ENCODE data around the gene MACROH2A2. TPM values are rescaled to one million over a fixed set of nuclear protein-coding genes. Genes with fewer than 3 reads are reported as not detected.
"Not testable (repeated sequence)": the region's sequence is repeated elsewhere in the genome, so short reads cannot be mapped to it uniquely, and the experiment has no call there.

MACROH2A2 gene
- total RNA-seq, 1 experiment from 2014 or later, result 3.0 TPM

DNA sequence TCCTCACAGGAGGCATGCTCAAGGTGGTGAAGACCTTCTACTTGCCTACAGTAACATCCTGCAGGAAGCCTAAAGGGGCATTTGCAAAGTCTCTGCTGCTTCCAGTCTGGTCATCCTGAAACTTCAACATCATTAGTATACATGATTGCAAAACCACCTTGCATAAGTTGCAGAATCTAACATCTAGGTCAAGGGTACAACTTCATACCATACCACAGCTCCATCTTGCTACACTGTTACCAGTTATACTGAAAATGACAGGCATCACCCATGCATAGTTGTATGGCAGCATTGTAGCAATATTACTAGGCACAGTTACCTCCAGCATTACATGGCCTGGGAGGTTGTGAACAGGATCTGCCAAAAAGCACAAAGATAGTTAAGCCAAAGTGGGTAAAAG, 13.7 kb upstream of the MACROH2A2 start:
- no peak for ATAC-seq
- in situ Hi-C loops (cut with HindIII; ENCODE audit: low pct_unique_long_range_greater_than_20kb, low sequenced_read_pairs), result no loop called here
- ChIA-PET CTCF (no interaction called here), POLR2A (no interaction called here)
- H3K27me3 ChIP-seq (ENCODE audit: control insufficient read depth, insufficient read depth, low read length), result peaks cover 11% of the 10 kb centered on the region
- TF ChIP-seq TCF7L2 (IDR thresholded peaks at IDR 0.05; ENCODE audit: low read depth, low read length), result no peak
- TF ChIP-seq POLR2AphosphoS5 (IDR thresholded peaks at IDR 0.05; ENCODE audit: low read depth, low read length), result no peak
- TF ChIP-seq, protein P1, sequence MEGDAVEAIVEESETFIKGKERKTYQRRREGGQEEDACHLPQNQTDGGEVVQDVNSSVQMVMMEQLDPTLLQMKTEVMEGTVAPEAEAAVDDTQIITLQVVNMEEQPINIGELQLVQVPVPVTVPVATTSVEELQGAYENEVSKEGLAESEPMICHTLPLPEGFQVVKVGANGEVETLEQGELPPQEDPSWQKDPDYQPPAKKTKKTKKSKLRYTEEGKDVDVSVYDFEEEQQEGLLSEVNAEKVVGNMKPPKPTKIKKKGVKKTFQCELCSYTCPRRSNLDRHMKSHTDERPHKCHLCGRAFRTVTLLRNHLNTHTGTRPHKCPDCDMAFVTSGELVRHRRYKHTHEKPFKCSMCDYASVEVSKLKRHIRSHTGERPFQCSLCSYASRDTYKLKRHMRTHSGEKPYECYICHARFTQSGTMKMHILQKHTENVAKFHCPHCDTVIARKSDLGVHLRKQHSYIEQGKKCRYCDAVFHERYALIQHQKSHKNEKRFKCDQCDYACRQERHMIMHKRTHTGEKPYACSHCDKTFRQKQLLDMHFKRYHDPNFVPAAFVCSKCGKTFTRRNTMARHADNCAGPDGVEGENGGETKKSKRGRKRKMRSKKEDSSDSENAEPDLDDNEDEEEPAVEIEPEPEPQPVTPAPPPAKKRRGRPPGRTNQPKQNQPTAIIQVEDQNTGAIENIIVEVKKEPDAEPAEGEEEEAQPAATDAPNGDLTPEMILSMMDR (IDR thresholded peaks at IDR 0.05), result no peak
- TF ChIP-seq, protein P2, sequence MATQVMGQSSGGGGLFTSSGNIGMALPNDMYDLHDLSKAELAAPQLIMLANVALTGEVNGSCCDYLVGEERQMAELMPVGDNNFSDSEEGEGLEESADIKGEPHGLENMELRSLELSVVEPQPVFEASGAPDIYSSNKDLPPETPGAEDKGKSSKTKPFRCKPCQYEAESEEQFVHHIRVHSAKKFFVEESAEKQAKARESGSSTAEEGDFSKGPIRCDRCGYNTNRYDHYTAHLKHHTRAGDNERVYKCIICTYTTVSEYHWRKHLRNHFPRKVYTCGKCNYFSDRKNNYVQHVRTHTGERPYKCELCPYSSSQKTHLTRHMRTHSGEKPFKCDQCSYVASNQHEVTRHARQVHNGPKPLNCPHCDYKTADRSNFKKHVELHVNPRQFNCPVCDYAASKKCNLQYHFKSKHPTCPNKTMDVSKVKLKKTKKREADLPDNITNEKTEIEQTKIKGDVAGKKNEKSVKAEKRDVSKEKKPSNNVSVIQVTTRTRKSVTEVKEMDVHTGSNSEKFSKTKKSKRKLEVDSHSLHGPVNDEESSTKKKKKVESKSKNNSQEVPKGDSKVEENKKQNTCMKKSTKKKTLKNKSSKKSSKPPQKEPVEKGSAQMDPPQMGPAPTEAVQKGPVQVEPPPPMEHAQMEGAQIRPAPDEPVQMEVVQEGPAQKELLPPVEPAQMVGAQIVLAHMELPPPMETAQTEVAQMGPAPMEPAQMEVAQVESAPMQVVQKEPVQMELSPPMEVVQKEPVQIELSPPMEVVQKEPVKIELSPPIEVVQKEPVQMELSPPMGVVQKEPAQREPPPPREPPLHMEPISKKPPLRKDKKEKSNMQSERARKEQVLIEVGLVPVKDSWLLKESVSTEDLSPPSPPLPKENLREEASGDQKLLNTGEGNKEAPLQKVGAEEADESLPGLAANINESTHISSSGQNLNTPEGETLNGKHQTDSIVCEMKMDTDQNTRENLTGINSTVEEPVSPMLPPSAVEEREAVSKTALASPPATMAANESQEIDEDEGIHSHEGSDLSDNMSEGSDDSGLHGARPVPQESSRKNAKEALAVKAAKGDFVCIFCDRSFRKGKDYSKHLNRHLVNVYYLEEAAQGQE (IDR thresholded peaks at IDR 0.05; ENCODE audit: insufficient read depth in 1 of 2, low read depth in 2 of 2, low read length in 1 of 2), result no peak
- TF ChIP-seq SIN3A (IDR thresholded peaks at IDR 0.05; ENCODE audit: borderline replicate concordance, insufficient read depth, low read depth, low read length), result no peak
- no peak for DNase-seq (ENCODE audit: low read depth, low spot score)
- no peaks in the 10 kb centered on the region for H3K9me3 ChIP-seq (ENCODE audit: control insufficient read depth, insufficient read depth, low read depth, low read length)
- no peaks in the 10 kb centered on the region for H3K36me3 ChIP-seq (ENCODE audit: control insufficient read depth, insufficient read depth, low read length)
- intact Hi-C loops (cut with micrococcal nuclease; ENCODE audit: unreplicated experiment), result no loop called here
- H3K4me1 ChIP-seq (ENCODE audit: control insufficient read depth, insufficient read depth, low read length), result no peaks in the 10 kb centered on the region
- H3K27ac ChIP-seq (ENCODE audit: low read length), result no peak overlapping the region
- no TSS peak for BruUV-seq (replicated peaks)
- H3K4me3 ChIP-seq (ENCODE audit: low read depth in 2 of 2, low read length in 2 of 2), result no peak overlapping the region

DNA sequence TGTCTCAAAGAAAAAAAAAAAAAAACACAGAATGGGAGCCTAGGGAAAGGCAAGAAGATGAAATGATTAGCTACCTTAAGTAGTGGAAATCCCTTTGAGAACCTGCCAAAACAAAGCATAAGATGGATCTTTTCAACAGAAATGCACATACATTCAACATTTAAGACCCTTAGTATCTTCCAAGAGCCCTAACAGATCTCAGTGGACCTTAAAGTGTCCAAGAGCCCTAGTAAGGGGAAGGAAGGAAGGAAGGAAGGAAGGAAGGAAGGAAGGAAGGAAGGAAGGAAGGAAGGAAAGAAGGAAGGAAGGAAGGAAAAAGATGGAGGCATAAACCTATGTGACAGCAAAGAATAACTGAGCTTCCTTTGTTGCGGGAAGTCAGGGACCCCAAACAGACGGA, 11.6 kb upstream of the MACROH2A2 start:
- POLR2A ChIA-PET, result no interaction called here
- CTCF ChIA-PET, result interaction anchor here (0.6 kb wide), 1 partner anchor 321 kb away, joined by 3 read pairs; no protein-coding TSS in a partner anchor
- no peaks in the 10 kb centered on the region for H3K4me1 ChIP-seq (ENCODE audit: control insufficient read depth, insufficient read depth, low read length)

DNA sequence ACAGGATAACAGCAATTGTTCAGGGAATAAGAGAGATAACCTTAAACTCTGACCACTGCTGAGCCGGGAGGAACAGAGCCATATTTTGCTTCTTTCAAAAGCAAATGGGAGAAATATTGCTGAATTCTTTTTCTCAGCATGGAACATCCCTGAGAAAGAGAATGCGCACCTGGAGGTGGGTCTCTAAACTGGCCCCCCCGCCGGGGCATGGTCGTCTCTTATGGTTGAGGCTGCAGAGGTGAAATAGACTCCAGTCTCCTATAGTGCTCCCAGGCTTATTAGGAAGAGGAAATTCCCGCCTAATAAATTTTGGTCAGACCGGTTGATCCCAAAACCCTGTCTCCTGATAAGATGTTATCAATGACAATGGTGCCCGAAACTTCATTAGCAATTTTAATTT, 10.9 kb upstream of the MACROH2A2 start:
- H3K27ac ChIP-seq (ENCODE audit: low read length); intact Hi-C loops (cut with micrococcal nuclease; ENCODE audit: unreplicated experiment); BruUV-seq (replicated peaks); H3K9me3 ChIP-seq (ENCODE audit: control insufficient read depth, insufficient read depth, low read depth, low read length); CTCF ChIA-PET; H3K27me3 ChIP-seq (ENCODE audit: control insufficient read depth, insufficient read depth, low read length); in situ Hi-C loops (cut with HindIII; ENCODE audit: low pct_unique_long_range_greater_than_20kb, low sequenced_read_pairs); ATAC-seq; H3K4me1 ChIP-seq (ENCODE audit: control insufficient read depth, insufficient read depth, low read length); H3K4me3 ChIP-seq (ENCODE audit: low read depth in 2 of 2, low read length in 2 of 2); DNase-seq (ENCODE audit: low read depth, low spot score); POLR2A ChIA-PET; H3K36me3 ChIP-seq (ENCODE audit: control insufficient read depth, insufficient read depth, low read length): not testable (repeated sequence)

More for the DNA sequence above, 11.6 kb upstream of the MACROH2A2 start:
- Histone ChIP-seq H3K27me3 (ENCODE audit: control insufficient read depth, insufficient read depth, low read length) (no peaks in the 10 kb centered on the region; the same call in 1 of the 2 replicates), H3K27ac (ENCODE audit: low read length) (no peak overlapping the region), H3K9me3 (ENCODE audit: control insufficient read depth, insufficient read depth, low read depth, low read length) (no peaks in the 10 kb centered on the region), H3K36me3 (ENCODE audit: control insufficient read depth, insufficient read depth, low read length) (no peaks in the 10 kb centered on the region), H3K4me3 (ENCODE audit: low read depth in 2 of 2, low read length in 2 of 2) (no peak overlapping the region)
- in situ Hi-C loops (cut with HindIII; ENCODE audit: low pct_unique_long_range_greater_than_20kb, low sequenced_read_pairs) (no loop called here), intact Hi-C loops (cut with micrococcal nuclease; ENCODE audit: unreplicated experiment) (no loop called here)
- no TSS peak for BruUV-seq (replicated peaks)
- DNase-seq (ENCODE audit: low read depth, low spot score) (no peak), ATAC-seq (no peak)
- TF ChIP-seq SIN3A (IDR thresholded peaks at IDR 0.05; ENCODE audit: borderline replicate concordance, insufficient read depth, low read depth, low read length) (no peak), POLR2AphosphoS5 (IDR thresholded peaks at IDR 0.05; ENCODE audit: low read depth, low read length) (no peak), TCF7L2 (IDR thresholded peaks at IDR 0.05; ENCODE audit: low read depth, low read length) (no peak)
- TF ChIP-seq, protein P1 (IDR thresholded peaks at IDR 0.05), result no peak
- TF ChIP-seq, protein P2 (IDR thresholded peaks at IDR 0.05; ENCODE audit: insufficient read depth in 1 of 2, low read depth in 2 of 2, low read length in 1 of 2), result no peak

DNA sequence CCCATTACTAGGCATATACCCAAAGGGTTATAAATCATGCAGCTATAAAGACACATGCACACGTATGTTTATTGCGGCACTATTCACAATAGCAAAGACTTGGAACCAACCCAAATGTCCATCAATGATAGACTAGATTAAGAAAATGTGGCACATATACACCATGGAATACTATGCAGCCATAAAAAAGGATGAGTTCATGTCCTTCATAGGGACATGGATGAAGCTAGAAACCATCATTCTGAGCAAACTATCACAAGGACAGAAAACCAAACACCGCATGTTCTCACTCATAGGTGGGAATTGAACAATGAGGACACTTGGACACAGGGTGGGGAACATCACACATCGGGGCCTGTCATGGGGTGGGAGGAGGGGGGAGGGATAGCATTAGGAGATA, 5.6 kb upstream of the MACROH2A2 start:
- H3K27ac ChIP-seq (ENCODE audit: low read length); CTCF ChIA-PET; H3K36me3 ChIP-seq (ENCODE audit: control insufficient read depth, insufficient read depth, low read length); H3K4me3 ChIP-seq (ENCODE audit: low read depth in 2 of 2, low read length in 2 of 2); H3K9me3 ChIP-seq (ENCODE audit: control insufficient read depth, insufficient read depth, low read depth, low read length); DNase-seq (ENCODE audit: low read depth, low spot score); intact Hi-C loops (cut with micrococcal nuclease; ENCODE audit: unreplicated experiment); BruUV-seq (replicated peaks); H3K4me1 ChIP-seq (ENCODE audit: control insufficient read depth, insufficient read depth, low read length); POLR2A ChIA-PET; ATAC-seq; in situ Hi-C loops (cut with HindIII; ENCODE audit: low pct_unique_long_range_greater_than_20kb, low sequenced_read_pairs): not testable (repeated sequence)
- H3K27me3 ChIP-seq (ENCODE audit: control insufficient read depth, insufficient read depth, low read length), result peaks cover 33% of the 10 kb centered on the region
